Measurements from ENCODE around the gene CARMIL3.
"Not testable (repeated sequence)": the region's sequence is repeated elsewhere in the genome, so short reads cannot be mapped to it uniquely, and the experiment has no call there.

Gene CARMIL3

GRCh38 chr14:24051789-24052655 is at the start of gene CARMIL3:
Gene CARMIL3, plus strand, starts transcription at chr14:24052009. Its CDS starts 145 bp downstream, at chr14:24052154.
- no peak for DNase-seq

GRCh38 chr14:24006471-24006816 is 45.4 kb upstream of the CARMIL3 start:
- DNase-seq, result not testable (repeated sequence)

- DNase-seq, result not testable (repeated sequence)
These were observed 44.8 kb upstream of the CARMIL3 start for GRCh38 chr14:24006817-24007652.

- DNase-seq, result no peak
These were observed 40.8 kb upstream of the CARMIL3 start for GRCh38 chr14:24011051-24011450.

- DNase-seq, result not testable (repeated sequence)
These were observed 39.0 kb upstream of the CARMIL3 start for GRCh38 chr14:24012726-24013273.

GRCh38 chr14:24013654-24014514 is 37.9 kb upstream of the CARMIL3 start:
- DNase-seq, result peak; percentile 47

- not testable (repeated sequence) for DNase-seq
These were observed 36.1 kb upstream of the CARMIL3 start for GRCh38 chr14:24015745-24016144.

- not testable (repeated sequence) for DNase-seq
These were observed 32.8 kb upstream of the CARMIL3 start for GRCh38 chr14:24018978-24019377.

- DNase-seq, result not testable (repeated sequence)
These were observed 31.9 kb upstream of the CARMIL3 start for GRCh38 chr14:24019944-24020343.

GRCh38 chr14:24020520-24020919 is 31.3 kb upstream of the CARMIL3 start:
- DNase-seq, result not testable (repeated sequence)

GRCh38 chr14:24024939-24025418 is 26.8 kb upstream of the CARMIL3 start:
- DNase-seq, result not testable (repeated sequence)

- not testable (repeated sequence) for DNase-seq
These were observed 22.1 kb upstream of the CARMIL3 start for GRCh38 chr14:24029687-24030086.

- not testable (repeated sequence) for DNase-seq
These were observed 20.5 kb upstream of the CARMIL3 start for GRCh38 chr14:24031331-24031730.

GRCh38 chr14:24032727-24033418 is 18.9 kb upstream of the CARMIL3 start:
- DNase-seq, result peak; percentile 5

GRCh38 chr14:24035769-24036168 is 16.0 kb upstream of the CARMIL3 start:
- not testable (repeated sequence) for DNase-seq

- peak; percentile 48 for DNase-seq
These were observed 15.4 kb upstream of the CARMIL3 start for GRCh38 chr14:24036169-24036962.

GRCh38 chr14:24036963-24037657 is 14.7 kb upstream of the CARMIL3 start:
- DNase-seq, result not testable (repeated sequence)

- DNase-seq, result no peak
These were observed 14.2 kb upstream of the CARMIL3 start for GRCh38 chr14:24037658-24038037.

- DNase-seq, result no peak
These were observed 13.1 kb upstream of the CARMIL3 start for GRCh38 chr14:24038686-24039085.

GRCh38 chr14:24040692-24041091 is 11.1 kb upstream of the CARMIL3 start:
- DNase-seq, result no peak

Measured in KG1 (cell line).